NK-92 (cell line): ENCODE measurements around the gene TMPRSS4.

Source experiments
- DNase-seq: peaks from one replicate; lab custom pipeline; 2025; ENCODE audit not compliant: unreplicated experiment; lab: John Stamatoyannopoulos, UW

Gene TMPRSS4, protein sequence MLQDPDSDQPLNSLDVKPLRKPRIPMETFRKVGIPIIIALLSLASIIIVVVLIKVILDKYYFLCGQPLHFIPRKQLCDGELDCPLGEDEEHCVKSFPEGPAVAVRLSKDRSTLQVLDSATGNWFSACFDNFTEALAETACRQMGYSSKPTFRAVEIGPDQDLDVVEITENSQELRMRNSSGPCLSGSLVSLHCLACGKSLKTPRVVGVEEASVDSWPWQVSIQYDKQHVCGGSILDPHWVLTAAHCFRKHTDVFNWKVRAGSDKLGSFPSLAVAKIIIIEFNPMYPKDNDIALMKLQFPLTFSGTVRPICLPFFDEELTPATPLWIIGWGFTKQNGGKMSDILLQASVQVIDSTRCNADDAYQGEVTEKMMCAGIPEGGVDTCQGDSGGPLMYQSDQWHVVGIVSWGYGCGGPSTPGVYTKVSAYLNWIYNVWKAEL

DNA sequence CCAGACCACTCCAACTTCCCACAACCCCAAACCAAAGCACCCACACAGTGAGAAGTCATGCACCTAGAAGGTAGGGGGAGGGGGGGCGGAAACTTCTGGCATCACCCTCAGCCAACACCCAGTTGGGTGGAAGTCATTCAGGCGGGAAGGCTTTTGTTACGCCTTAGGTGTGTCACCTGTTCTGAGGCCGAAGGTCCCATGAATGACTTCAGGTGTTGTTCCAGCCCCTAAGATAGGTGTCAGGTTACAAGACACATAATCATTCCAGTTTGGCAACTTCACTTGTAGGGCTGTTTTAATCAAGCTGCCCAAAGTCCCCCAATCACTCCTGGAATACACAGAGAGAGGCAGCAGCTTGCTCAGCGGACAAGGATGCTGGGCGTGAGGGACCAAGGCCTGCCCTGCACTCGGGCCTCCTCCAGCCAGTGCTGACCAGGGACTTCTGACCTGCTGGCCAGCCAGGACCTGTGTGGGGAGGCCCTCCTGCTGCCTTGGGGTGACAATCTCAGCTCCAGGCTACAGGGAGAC is at the start of gene TMPRSS4:
Gene TMPRSS4 (plus strand): TSS at position 325 of the 528 bp plus-strand sequence. CDS start 225 bp downstream, outside the sequence.
- no peak for DNase-seq

DNA sequence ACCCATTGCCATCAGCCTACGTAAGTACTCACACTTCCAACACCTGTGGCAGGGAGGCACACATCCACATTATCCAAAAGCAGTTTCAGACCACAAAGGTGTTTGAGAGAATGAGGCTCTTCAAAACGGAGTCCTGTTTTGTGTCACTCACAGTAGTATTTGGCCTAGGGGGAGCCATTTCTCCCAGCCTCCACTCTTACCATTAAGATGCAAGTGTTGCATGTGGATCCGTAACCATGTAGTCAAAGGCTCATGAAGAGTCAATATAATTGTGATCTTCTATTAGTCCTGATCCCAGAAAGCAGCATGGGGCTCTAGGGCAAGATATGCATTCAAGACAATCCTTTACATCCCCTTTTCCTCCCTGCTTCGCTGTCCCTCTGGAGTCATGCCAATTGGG is 49.2 kb upstream of the TMPRSS4 start:
- DNase-seq, result no peak

DNA sequence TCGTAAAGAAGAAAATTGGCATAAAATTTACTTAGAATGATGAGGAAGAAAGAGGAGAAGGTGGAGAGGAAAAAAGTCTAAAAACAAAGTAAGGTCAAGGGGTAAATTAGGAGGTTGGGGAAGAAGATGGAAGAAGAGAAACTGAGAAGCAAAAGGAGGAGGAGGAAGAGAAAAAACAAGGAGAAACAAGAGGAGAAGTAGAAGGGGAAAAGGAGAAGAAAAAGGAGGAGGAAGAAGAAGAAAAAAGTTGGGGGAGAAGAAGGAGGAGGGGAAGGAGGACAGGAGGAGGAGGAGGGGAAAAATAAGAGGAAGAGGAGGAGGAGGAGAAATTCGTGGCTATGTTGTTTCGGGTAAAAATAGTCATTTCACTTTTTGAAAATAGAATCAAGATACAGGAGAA is 48.3 kb upstream of the TMPRSS4 start:
- DNase-seq, result no peak

DNA sequence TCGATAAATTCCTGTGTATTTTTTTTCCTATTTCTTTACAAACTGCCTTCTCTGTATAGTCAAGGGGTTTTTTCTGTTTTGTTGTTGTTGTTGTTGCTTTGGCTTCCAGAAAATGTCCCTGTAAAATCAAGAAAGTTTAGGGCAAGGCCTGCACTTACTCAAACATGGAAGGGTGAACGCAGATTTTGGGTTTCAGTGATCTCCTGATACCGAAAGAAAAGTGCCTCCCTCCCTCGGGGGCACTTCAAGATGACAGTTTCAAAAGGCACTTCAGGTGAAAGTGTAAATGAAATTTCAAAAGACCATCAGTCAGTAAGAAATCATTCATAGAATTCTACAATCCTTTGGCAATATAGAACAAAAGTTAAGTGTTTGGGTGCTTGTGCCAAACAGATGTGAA is 43.4 kb upstream of the TMPRSS4 start:
- DNase-seq, result no peak

DNA sequence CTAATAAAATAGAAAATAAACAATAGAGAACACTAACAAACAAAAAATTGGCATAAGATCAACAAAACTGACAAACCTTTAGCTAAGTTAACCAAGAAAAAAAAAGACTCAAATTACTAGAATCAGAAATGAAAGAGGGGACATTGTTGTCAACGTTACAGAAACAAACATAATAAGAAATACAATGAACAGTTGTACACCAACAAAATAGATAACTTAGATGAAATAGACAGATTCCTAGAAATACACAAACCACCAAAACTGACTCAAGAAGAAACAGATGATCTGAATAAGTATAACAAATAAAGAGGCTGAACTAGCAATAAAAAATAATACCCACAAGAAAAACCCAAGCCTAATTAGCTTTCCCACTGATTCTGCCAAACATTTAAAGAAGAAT is 34.7 kb upstream of the TMPRSS4 start:
- no peak for DNase-seq

DNA sequence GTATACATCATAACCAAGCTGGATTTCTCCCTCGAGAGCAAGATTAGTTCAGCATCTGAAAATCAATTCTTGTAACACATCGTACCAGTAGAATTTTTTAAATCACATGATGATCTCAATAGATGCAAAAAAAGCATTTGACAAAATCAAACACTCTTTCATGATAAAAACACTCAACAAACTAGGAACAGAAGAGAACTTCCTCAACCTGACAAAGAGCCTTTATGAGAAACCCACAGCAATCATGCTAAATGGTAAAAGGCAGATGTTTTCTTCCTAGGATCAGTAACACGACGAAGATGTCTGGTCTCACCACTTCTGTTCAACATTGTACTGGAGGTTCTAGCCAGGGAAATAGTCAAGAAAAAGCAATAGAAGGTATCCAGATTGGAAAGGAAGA is 34.1 kb upstream of the TMPRSS4 start:
- no peak for DNase-seq

DNA sequence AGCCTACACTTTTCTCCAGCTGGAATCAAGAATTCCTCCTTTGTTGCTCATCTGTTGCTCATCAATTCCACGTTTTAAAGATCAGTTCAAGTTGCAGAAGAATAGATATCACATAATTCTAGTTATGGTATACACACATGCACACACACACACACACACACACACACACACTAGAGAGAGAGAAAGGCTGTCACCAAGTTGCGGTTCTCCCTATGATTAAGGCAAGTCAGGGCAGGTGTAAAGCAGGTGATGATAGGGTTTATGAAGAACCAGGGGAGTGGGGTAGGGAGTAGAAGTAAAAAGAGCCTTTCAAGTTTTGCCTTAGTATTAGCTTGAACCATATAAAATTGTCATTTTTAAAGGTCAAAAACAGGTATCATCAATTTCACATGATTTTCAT is 31.7 kb upstream of the TMPRSS4 start:
- DNase-seq, result no peak

DNA sequence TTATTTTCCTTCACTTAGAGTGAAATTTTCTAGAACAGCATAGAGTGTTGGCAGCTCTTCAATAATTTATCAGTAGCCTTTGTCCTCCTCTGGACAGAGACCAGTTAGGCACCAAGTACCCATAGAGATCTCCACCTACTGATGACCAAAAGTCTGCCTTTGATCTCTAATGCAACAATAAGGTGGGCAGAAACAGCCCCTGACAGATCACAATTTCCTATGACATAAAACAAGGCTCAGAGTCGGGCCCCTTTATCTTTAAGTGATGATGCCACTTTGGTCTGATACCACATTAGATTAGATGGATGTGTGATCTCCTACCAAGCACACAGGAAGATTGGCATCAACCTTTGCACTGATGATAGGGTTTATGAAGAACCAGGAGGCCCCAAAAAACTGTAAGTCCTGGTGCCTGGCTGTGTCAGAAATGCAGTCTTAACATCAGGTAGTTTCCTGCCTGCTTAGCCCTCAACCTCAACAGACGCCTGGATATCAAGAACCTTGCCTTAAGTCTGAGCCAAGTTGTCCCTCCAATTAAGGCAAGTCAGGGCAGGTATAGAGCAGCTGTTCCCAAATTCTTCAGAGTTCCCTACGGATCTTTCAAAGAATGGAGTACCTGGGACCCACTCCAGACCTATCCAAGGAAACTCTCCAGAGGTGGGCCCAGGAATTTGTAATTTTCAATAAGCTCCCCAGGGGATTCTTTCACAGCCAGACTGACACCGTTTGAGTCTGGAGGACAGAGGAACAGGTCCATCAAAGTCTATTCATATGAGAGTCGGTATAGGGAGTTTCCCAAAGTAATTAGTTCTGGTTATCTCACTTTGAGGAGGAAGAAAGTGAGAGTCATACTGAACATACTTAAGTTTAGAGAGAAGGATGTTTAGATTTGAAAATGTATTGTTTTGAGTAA is 30.6 kb upstream of the TMPRSS4 start:
- DNase-seq, result no peak

DNA sequence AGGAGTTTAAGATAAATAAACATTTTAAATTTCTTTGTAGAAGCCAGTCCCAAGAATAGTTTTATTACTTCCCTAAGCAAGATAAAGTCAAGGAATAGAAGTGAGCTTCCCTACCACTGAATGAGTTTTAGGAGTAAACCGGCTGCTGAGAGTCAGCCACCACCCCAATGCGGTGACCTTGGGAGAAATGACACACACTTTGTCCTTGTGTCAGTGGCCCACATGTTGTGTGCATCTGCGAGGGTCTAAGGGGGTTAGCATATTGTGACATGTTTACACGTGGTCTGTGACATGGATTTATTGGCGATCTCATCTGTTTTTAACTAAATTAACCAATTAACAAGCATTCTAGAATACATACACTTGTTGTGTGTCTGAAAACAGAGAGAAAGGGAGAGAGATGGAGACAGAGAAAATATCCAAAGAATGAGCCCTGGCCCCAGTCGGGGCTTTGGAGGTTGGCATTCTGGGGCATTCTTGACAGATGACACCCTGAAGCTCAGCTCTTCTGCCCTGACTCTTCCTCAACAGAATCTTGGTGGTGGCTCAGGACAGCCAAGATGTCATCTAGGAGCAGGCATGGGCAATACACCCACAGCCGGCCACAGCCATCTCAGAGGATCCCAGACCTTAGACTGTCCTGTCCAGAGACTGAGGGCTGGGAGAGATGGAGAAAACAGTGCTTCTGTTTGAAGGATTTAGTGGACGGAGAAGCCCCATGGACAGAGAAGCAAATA is 29.7 kb upstream of the TMPRSS4 start:
- no peak for DNase-seq

DNA sequence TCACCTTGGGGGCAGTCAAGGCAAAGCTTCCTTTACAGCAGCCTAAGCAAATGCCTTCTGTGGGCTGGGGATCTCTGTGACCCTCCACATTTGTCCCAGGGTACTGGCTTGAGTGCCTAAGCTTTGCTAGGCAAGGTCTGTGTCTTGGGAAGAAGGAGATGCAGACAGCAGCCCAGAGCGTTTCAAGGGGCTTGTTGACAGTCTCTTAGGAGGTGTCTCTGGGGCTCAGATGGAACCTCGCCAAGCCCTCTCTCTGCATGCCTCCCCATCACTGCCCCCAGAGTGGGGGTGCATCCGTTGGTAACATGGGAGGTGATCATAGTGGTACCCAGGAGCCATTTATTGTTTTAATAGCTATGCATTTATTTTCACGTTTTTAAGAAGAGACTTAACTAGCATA is 29.1 kb upstream of the TMPRSS4 start:
- DNase-seq, result no peak

DNA sequence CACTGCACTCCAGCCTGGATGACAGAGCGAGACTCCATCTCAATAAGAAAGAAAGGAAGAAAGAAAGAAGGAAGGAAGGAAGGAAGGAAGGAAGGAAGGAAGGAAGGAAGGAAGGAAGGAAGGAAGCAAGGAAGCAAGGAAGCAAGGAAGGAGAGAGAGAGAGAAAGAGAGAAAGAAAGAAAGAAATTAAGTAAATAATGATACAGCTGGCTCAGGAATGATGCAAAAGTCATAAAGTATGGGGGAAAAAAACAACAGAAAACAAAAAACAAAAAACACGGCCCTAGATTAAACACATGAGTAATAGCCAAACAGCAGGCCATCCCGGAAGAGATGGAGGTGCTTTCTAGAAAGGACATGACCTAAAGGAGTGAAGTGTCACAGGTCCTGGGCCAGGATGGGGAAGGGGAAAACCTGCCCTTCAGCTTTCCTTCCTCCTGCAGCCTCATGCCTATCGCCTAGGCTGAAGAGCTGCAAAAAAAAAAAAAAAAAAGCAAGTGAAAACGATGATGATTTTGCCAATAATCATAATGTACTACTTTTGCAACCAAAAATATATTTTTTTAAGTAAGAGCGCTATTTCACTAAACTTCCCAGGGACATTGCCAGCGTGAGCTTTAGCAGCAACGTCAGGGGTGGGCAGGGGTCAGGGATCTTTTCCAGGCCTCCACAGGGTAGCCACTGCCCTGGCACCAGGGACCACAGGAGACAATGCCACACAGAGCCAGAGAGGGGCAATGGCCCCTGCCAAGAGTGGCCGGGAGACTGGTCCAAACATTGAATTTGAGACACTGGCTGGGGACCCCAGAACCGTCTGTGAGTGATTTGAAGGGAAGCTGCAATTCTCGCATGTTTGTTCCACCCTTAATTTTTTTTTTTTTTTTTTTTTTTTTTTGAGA is 28.2 kb upstream of the TMPRSS4 start:
- no peak for DNase-seq

DNA sequence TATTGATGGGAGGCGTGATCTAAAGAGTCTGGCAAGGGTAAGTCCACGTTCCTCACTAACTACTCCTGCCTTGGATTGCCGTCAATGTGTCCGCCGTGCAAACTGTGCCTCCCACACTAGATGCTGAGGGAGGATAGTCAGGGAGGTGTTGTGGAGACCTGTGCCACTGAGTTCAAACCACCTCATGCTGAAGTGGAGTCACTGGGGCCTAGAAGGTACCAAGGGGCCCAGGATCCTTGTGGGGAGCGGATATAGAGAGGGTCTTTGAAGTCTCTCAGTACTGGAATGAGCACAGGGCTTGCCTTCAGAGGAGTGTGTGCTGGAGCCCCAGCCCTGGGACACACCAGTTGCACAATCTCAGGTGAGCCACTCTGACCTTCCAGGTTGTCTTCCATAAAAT is 27.1 kb upstream of the TMPRSS4 start:
- no peak for DNase-seq

DNA sequence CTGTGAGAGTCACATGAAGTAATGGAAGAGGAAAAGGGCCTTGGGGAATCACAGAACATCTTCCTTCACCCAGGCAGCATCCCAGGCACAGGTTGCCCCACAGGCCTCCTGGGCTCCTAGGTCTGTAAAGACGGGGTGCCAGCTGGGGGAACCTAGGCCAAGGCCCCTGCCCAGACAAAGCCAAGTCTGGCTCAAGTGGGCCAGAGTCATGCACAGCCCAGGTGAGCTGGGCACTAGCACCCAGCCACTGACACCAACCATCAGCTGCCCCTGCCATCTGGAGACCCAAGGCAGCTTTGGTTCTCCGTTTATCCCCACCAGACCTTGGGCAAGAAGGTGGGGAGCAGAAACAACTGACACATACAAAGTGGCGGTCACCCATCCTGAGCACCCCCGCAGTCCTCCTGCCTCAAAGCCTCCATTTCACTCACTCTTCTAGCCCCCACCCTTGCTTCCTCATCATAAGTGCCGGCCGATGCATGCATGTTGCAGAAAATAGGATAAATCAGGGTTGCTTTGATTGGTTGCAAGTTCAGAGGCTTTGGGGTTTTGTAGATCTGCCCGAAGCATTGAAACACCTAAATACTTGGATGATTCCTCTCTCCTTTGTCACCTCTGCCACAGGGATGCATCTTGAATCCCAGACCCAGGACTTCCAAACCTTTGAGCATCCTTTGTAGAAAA is 26.5 kb upstream of the TMPRSS4 start:
- no peak for DNase-seq

DNA sequence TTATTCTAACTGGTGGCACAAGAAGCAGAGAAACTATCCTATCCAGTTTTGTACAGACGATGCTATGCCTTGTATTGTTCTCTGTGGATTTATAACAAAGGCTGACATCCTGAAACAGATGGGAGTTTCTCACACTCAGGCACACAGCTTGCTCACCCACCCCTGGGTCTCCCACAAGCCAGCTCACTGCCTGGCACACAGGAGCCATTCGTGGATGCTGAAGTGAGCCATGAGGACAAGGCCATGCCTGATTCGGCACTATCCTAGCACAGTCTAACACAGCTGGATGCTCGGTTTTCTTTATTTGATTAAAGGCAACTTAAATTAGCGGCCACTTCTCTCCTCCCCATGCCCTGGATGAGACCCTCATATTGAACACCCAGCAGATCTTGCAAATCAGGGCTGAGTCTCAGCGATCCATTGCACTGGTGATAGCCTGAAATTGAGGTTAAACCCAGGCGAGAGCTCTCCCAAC is 25.7 kb upstream of the TMPRSS4 start:
- no peak for DNase-seq

DNA sequence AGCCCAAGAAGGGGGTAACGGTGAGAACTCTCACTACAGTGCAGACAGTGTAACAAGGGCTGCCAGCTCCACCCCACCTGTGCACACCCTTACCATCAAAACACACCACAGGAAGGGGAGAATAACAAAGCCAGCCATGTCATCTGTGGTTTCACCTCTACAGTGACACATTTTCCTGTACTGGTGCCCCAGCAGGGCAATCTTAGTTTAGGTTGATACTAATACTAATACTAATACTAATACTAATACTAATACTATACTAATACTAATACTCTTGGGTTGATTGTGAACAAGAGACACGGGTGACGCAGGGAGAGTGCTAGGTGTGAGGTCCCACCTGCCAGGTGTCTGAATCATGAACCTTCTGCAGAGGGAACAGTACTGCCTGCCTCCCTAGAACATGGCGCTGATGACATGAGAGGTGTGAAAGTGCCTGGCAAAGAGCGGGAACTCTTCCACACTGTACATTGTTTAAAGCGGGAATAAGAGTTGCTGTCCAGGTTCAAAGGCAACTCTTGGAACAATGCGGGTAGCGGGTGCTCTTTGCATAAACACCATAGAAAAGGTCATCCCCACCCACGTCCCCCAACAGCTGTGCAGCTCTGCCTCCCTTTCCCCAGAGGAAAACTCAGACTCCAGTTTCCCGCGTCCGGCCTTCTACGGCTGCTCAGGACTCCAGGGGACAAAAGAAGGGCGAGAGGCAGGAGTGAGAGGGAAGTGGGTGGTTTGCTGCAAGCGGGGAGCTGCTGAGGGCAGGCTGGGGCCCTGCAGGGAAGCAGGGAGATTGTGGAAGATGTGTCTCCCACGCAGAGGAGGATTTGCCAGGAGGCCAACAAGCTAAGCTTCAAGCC is 25.0 kb upstream of the TMPRSS4 start:
- DNase-seq, result no peak

DNA sequence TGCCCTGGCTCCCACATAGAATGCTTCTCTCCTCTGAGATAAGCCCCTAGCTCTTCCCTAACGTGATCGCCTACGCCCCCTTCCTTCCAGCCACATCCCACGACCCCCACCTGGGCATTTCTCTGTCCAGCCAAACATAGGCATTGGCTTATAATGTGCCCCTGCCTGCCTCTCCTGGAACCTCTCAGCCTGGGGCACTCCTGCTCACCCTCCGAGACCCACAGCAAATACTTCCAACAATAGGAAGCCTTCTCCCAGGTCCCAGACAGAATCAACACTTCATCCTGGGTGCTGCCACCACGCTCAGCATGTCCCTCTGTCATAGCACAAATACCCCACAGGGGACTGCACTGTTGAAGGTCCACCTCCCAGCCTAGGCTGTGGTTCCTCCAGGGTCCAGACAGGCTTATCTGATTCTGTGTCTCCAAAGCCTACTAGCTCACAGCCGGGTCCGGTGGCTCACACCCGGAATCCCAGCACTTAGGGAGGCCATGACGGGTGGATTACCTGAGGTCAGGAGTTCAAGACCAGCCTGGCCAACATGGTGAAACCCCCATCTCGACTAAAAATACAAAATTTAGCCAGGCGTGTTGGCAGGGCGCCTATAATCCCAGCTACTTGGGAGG is 24.2 kb upstream of the TMPRSS4 start:
- no peak for DNase-seq

DNA sequence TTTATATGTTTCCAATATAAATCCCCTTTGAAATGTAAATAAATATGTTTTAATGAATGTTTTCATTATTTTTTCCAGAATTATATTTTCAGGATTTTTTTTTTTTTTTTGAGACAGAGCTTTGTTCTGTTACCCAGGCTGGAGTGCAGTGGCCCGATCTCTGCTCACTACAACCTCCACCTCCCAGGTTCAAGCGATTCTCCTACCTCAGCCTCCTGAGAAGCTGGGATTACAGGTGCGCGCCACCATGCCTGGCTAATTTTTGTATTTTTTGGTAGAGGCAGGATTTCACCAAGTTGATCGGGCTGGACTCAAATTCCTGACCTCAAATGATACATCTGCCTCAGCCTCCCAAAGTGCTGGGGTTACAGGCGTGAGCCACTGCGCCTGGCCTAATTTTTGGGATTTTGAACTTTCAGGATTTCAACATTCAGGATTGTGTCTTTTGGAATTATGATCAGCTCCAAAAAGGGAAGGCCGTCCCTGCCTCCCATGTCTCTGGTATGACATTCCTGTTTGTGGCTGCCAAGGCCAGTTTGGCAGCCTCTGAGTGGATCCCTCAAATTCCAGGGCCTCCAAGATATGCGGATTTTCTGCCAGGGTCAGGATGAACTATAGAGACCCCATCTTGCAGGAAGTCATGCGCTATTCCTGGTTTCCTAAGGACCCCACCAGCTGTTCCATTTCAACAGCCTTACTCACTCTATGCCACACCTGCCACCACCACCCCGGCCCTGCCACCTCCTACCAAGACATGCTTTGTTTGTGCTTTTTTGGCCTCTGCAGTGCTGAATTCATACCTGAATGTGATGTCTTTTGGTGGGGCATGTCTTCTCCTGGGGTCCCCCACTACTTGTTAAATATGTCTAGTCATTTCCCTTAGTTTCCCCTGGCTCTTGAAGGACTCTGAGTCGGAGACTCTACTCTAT is 21.9 kb upstream of the TMPRSS4 start:
- no peak for DNase-seq
